ENCODE data around the gene UBLCP1.

The UBLCP1 gene

GRCh38 chr5:159241946-159242552 lies 21.0 kb upstream of the UBLCP1 start:
- TF ChIP-seq GATA3 (IDR thresholded peaks at IDR 0.05; ENCODE audit: low read depth, low read length) (no peak), GATA2 (IDR thresholded peaks at IDR 0.05; ENCODE audit: low read depth, low read length) (no peak)

- TF ChIP-seq GATA2 (IDR thresholded peaks at IDR 0.05; ENCODE audit: low read depth, low read length): no peak
- TF ChIP-seq GATA3 (IDR thresholded peaks at IDR 0.05; ENCODE audit: low read depth, low read length): no peak
Observed at GRCh38 chr5:159242656-159243055, 20.4 kb upstream of the UBLCP1 start.

GRCh38 chr5:159243385-159243784 lies 19.7 kb upstream of the UBLCP1 start:
- TF ChIP-seq GATA2 (IDR thresholded peaks at IDR 0.05; ENCODE audit: low read depth, low read length) (no peak), GATA3 (IDR thresholded peaks at IDR 0.05; ENCODE audit: low read depth, low read length) (no peak)

GRCh38 chr5:159244163-159244562 lies 18.9 kb upstream of the UBLCP1 start:
- TF ChIP-seq GATA2 (IDR thresholded peaks at IDR 0.05; ENCODE audit: low read depth, low read length) (no peak), GATA3 (IDR thresholded peaks at IDR 0.05; ENCODE audit: low read depth, low read length) (no peak)

GRCh38 chr5:159244890-159245289 lies 18.2 kb upstream of the UBLCP1 start:
- no peak for TF ChIP-seq GATA3 (IDR thresholded peaks at IDR 0.05; ENCODE audit: low read depth, low read length)
- no peak for TF ChIP-seq GATA2 (IDR thresholded peaks at IDR 0.05; ENCODE audit: low read depth, low read length)

- TF ChIP-seq GATA2 (IDR thresholded peaks at IDR 0.05; ENCODE audit: low read depth, low read length) (no peak), GATA3 (IDR thresholded peaks at IDR 0.05; ENCODE audit: low read depth, low read length) (no peak)
Observed at GRCh38 chr5:159249158-159249557, 13.9 kb upstream of the UBLCP1 start.

DNA sequence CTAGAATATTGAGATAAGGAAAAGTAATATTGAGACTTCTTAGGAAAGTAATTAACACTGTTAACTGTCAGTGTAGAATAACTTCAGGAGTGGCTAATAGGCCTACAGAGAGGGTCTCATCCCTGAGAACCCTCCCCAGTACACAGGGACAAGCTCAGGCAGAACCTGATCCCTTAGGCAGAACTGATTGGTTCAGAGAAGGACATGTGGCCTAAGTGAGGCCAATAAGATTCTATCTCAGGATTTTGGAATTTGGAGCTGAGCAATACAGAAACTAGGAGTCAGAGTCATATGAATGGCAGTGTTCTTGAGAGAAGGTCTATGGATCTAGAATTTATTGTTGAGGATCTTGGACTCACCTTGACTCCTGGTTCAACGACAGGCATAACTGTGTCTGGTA lies 10.9 kb upstream of the UBLCP1 start:
- TF ChIP-seq GATA3 (IDR thresholded peaks at IDR 0.05; ENCODE audit: low read depth, low read length) (no peak), GATA2 (IDR thresholded peaks at IDR 0.05; ENCODE audit: low read depth, low read length) (no peak)

GRCh38 chr5:159257007-159257406 lies 6.1 kb upstream of the UBLCP1 start:
- TF ChIP-seq GATA3 (IDR thresholded peaks at IDR 0.05; ENCODE audit: low read depth, low read length) (no peak), GATA2 (IDR thresholded peaks at IDR 0.05; ENCODE audit: low read depth, low read length) (no peak)

GRCh38 chr5:159257629-159258283 lies 5.3 kb upstream of the UBLCP1 start:
- TF ChIP-seq GATA2 (IDR thresholded peaks at IDR 0.05; ENCODE audit: low read depth, low read length) (no peak), GATA3 (IDR thresholded peaks at IDR 0.05; ENCODE audit: low read depth, low read length) (no peak)

DNA sequence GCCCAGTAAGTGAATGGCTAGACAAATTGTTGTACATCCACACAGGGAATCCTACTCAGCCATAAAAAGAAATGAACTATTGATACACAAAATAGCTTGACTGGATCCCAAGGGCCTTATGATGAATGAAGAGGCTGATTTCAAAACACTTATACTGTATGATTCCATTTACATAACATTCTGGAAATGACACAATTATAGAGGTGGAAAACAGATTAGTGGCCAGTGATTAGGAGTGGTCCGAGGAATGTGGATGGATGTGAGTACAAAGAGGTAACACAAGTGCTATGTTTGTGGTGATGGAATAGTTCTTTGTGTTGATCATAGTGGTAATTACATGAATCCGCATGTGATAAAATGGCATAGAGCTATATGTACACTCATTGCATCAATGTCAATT lies 4.7 kb upstream of the UBLCP1 start:
- TF ChIP-seq GATA3 (IDR thresholded peaks at IDR 0.05; ENCODE audit: low read depth, low read length) (no peak), GATA2 (IDR thresholded peaks at IDR 0.05; ENCODE audit: low read depth, low read length) (no peak)

GRCh38 chr5:159262472-159262858 lies 625 bp upstream of the UBLCP1 start:
- TF ChIP-seq GATA3 (IDR thresholded peaks at IDR 0.05; ENCODE audit: low read depth, low read length): no peak
- TF ChIP-seq GATA2 (IDR thresholded peaks at IDR 0.05; ENCODE audit: low read depth, low read length): no peak

DNA sequence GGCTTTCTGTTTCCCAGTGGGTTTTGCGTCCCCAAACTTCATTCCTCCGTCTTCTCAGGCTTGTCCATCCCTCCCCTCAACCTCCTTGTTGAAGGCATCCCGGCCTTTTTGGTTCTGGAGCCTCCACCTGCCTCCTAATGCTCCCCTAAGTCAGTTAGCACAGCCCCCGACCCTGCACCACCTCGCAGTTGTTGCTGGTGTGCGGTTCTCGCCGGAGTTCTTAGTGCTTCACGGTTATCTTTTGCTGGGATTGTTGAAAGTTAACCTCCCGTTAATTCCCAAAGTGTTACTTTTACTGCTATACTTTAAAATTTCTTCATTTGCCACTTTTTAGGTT lies 447 bp downstream of the UBLCP1 start:
- TF ChIP-seq GATA3 (IDR thresholded peaks at IDR 0.05; ENCODE audit: low read depth, low read length): no peak
- no peak for TF ChIP-seq GATA2 (IDR thresholded peaks at IDR 0.05; ENCODE audit: low read depth, low read length)

DNA sequence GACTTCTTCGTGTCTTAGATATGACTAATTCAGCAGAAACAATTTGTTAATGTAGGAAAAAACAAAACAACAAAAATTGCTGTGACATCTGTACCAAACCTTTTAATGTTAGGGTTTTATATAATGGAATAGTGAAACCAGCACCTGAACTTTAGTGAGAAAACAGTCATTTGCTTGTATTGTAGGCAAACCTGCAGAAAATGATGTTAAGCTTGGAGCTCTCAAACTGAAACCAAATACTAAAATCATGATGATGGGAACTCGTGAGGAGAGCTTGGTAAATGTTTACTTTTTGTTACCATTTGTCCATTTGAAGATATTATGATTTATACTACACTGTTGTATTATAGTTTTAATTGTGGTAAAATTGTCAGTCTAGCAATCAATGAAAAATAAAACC lies 6.6 kb downstream of the UBLCP1 start:
- no peak for TF ChIP-seq GATA3 (IDR thresholded peaks at IDR 0.05; ENCODE audit: low read depth, low read length)
- TF ChIP-seq GATA2 (IDR thresholded peaks at IDR 0.05; ENCODE audit: low read depth, low read length): no peak

DNA sequence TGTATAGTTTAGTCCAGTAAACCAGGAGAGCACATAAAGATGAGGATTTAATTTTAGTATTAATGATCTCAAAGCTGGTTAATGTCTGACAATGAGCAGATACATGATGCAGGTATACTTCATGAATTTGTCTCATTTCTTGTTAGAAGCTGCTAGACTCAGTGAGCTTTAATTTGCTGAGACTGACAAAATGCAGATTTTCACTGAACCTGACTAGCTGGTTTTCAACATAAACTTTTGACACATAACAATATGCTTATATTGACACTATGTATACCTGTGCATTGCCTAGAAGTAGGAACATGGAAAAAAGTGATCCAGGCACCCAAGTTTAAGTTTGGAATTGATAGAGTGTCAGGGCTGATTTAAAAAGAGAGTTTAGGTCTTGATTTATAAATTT lies 10.8 kb downstream of the UBLCP1 start:
- no peak for TF ChIP-seq GATA3 (IDR thresholded peaks at IDR 0.05; ENCODE audit: low read depth, low read length)
- no peak for TF ChIP-seq GATA2 (IDR thresholded peaks at IDR 0.05; ENCODE audit: low read depth, low read length)

GRCh38 chr5:159274676-159275075 lies 11.6 kb downstream of the UBLCP1 start:
- TF ChIP-seq GATA2 (IDR thresholded peaks at IDR 0.05; ENCODE audit: low read depth, low read length) (no peak), GATA3 (IDR thresholded peaks at IDR 0.05; ENCODE audit: low read depth, low read length) (no peak)
